HepG2 (cell line): ENCODE data around the gene ZKSCAN8. TPM values are rescaled to one million over a fixed set of nuclear protein-coding genes. Genes with fewer than 3 reads are reported as not detected.

ENCODE experiments used
- CBX5 ChIP-seq: sonication (generic); formaldehyde crosslinking; IDR thresholded peaks from 2 replicates; pipeline ENCODE4 v1.4.0; 2020; ENCODE audit warnings: missing genetic modification reagents, borderline replicate concordance
- CENPT ChIP-seq: sonication (generic); formaldehyde crosslinking; IDR thresholded peaks from 2 replicates; pipeline ENCODE4 v1.8.0; 2022; ENCODE audit warnings: low read depth, mild to moderate bottlenecking, moderate library complexity, missing genetic modification reagents
- EHMT2 ChIP-seq: fragments of 200-600 bp; sonication (generic); IDR thresholded peaks from 2 replicates; pipeline ENCODE4 v1.7.0; 2017; ENCODE audit warnings: antibody characterized with exemption, low read depth, low read length, borderline replicate concordance
- GPN1 ChIP-seq: sonication (generic); formaldehyde crosslinking; IDR thresholded peaks from 2 replicates; pipeline ENCODE4 v1.5.1; 2020; ENCODE audit warnings: missing genetic modification reagents, borderline replicate concordance
- JDP2 ChIP-seq: sonication (generic); formaldehyde crosslinking; IDR thresholded peaks from 2 replicates; pipeline ENCODE4 v1.8.1; 2022; ENCODE audit warnings: missing genetic modification reagents, borderline replicate concordance
- PCBP2 ChIP-seq: fragments of 200-400 bp; formaldehyde crosslinking; optimal IDR thresholded peaks from 2 replicates; pipeline ENCODE3; 2018; ENCODE audit warnings: low read length, low read depth; ENCODE audit not compliant: poor library complexity, severe bottlenecking
- RNF2 ChIP-seq: fragments of 450-650 bp; conservative IDR thresholded peaks from 2 replicates; pipeline ENCODE4 v1.6.1; 2016; ENCODE audit warnings: low read depth
- SIN3A ChIP-seq: IDR thresholded peaks from 2 replicates; pipeline ENCODE4 v1.6.1; 2011; ENCODE audit warnings: low read depth, mild to moderate bottlenecking, control low read depth, low read length, borderline replicate concordance
- SP4 ChIP-seq: sonication (generic); formaldehyde crosslinking; IDR thresholded peaks from 2 replicates; pipeline ENCODE4 v1.8.1; 2023; ENCODE audit warnings: mild to moderate bottlenecking, missing genetic modification reagents
- SPEN ChIP-seq: sonication (generic); formaldehyde crosslinking; IDR thresholded peaks from 2 replicates; pipeline ENCODE4 v1.5.1; 2020; ENCODE audit warnings: low read depth, mild to moderate bottlenecking, missing genetic modification reagents
- SRSF9 ChIP-seq: fragments of 200-400 bp; formaldehyde crosslinking; IDR thresholded peaks from 2 replicates; pipeline ENCODE4 v1.6.1; 2018; ENCODE audit warnings: borderline replicate concordance, mild to moderate bottlenecking, low read depth, low read length; ENCODE audit not compliant: insufficient read depth, poor library complexity, severe bottlenecking
- TARDBP ChIP-seq: sonication (generic); formaldehyde crosslinking; IDR thresholded peaks from 2 replicates; pipeline ENCODE4 v1.8.0; 2022; ENCODE audit warnings: mild to moderate bottlenecking, missing genetic modification reagents
- ZBTB8A ChIP-seq: sonication (generic); formaldehyde crosslinking; IDR thresholded peaks from 2 replicates; pipeline ENCODE4 v1.4.0; 2020; ENCODE audit warnings: mild to moderate bottlenecking, low read depth, missing genetic modification reagents, borderline replicate concordance
- ZNF337 ChIP-seq: sonication (generic); formaldehyde crosslinking; IDR thresholded peaks from 2 replicates; pipeline ENCODE4 v1.5.1; 2020; ENCODE audit warnings: missing genetic modification reagents, low read depth, mild to moderate bottlenecking, borderline replicate concordance
- ZNF737 ChIP-seq: sonication (generic); formaldehyde crosslinking; IDR thresholded peaks from 2 replicates; pipeline ENCODE4 v1.5.0; 2020; ENCODE audit warnings: missing genetic modification reagents, mild to moderate bottlenecking, borderline replicate concordance
- polyA plus RNA-seq, 8 experiments: library from polyadenylated mRNA; depleted of rRNA in 3 of 8; stranded (reverse) in 7 of 8; unstranded in 1 of 8; fragments of >200 nt; fragmentation: Illumina TruSeq in 4 of 8; extraction: Trizol in 4 of 8; gene quantifications; 2 replicates each; pipeline versions ENCODE4 v1.2.1 to v1.2.3, GENCODE V29; 2011 to 2016; ENCODE audit warnings: low read depth in 4 of 8, missing spikeins in 1 of 8, mixed read lengths in 1 of 8; ENCODE audit not compliant: insufficient read depth in 1 of 8
- total RNA-seq, 5 experiments: library from RNA; depleted of rRNA; stranded (reverse); fragments of >200 nt; fragmentation: Illumina TruSeq; extraction: Trizol; gene quantifications; 2 replicates each; pipeline ENCODE4 v1.2.3, GENCODE V29; 2016; ENCODE audit warnings: low read depth in 1 of 5
- TF ChIP-seq, protein P1 (sequence below): IDR thresholded peaks from 2 replicates; pipeline ENCODE4 v1.6.1; 2016; ENCODE audit warnings: low read depth, missing genetic modification reagents, missing compliant biosample characterization
- TF ChIP-seq, protein P2 (sequence below): sonication (generic); formaldehyde crosslinking; IDR thresholded peaks from 2 replicates; pipeline ENCODE4 v1.9.0; 2021; ENCODE audit warnings: missing genetic modification reagents, mild to moderate bottlenecking, borderline replicate concordance
- TF ChIP-seq, protein P3 (sequence below): sonication (generic); formaldehyde crosslinking; IDR thresholded peaks from 2 replicates; pipeline ENCODE4 v1.4.0; 2020; ENCODE audit warnings: missing genetic modification reagents
- TF ChIP-seq, protein P4 (sequence below): sonication (generic); formaldehyde crosslinking; IDR thresholded peaks from 2 replicates; pipeline ENCODE4 v1.8.1; 2023; ENCODE audit warnings: mild to moderate bottlenecking, missing genetic modification reagents

The ZKSCAN8 gene
- total and polyA plus RNA-seq, 2 of the 13 experiments (the other 11 are each of a cell fraction or from before 2014, with no cell fraction given) = 12.4 to 20.9 TPM

DNA sequence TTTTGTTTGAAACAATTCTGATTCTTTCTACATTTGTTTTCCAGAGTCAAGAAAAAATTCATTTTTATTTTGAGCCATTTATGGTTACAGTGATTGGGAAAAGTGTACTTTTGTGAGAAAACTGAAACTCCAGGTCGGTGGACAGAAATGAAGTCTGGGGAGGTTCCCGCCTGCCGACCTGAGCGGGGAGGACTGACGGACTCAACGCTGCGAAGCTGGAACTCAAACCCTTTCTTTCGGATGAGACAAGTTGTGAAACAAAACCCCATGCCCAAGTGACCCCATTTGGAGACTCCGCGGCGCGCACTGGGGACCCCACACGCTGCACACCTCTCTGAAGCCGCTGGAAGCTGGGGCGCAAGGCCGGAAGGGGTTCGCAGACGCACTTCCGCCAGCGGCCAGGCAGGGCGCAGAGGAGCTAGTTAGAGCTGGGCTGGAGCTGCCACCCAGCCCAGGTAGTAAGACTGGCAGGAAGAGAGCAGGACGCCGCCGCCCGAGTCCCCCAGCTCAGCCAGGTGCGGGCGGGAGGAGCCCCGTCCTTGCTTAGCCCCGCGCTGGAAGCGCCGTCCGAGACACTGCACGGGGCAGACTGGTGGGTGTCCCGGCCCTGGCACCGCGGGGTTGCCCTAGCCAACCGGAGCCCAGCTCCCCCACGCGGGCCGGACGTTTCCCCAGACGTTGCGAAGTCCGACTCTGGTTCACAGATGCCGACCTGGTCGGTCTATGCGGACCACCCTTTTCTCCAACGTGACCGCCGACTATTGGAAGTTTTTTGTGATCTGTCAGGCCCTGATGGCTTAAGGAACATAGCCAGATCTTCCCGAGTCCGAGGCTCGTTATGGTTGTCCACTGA lies 37.1 kb upstream of the ZKSCAN8 start (continued):
- TF ChIP-seq, protein P1, sequence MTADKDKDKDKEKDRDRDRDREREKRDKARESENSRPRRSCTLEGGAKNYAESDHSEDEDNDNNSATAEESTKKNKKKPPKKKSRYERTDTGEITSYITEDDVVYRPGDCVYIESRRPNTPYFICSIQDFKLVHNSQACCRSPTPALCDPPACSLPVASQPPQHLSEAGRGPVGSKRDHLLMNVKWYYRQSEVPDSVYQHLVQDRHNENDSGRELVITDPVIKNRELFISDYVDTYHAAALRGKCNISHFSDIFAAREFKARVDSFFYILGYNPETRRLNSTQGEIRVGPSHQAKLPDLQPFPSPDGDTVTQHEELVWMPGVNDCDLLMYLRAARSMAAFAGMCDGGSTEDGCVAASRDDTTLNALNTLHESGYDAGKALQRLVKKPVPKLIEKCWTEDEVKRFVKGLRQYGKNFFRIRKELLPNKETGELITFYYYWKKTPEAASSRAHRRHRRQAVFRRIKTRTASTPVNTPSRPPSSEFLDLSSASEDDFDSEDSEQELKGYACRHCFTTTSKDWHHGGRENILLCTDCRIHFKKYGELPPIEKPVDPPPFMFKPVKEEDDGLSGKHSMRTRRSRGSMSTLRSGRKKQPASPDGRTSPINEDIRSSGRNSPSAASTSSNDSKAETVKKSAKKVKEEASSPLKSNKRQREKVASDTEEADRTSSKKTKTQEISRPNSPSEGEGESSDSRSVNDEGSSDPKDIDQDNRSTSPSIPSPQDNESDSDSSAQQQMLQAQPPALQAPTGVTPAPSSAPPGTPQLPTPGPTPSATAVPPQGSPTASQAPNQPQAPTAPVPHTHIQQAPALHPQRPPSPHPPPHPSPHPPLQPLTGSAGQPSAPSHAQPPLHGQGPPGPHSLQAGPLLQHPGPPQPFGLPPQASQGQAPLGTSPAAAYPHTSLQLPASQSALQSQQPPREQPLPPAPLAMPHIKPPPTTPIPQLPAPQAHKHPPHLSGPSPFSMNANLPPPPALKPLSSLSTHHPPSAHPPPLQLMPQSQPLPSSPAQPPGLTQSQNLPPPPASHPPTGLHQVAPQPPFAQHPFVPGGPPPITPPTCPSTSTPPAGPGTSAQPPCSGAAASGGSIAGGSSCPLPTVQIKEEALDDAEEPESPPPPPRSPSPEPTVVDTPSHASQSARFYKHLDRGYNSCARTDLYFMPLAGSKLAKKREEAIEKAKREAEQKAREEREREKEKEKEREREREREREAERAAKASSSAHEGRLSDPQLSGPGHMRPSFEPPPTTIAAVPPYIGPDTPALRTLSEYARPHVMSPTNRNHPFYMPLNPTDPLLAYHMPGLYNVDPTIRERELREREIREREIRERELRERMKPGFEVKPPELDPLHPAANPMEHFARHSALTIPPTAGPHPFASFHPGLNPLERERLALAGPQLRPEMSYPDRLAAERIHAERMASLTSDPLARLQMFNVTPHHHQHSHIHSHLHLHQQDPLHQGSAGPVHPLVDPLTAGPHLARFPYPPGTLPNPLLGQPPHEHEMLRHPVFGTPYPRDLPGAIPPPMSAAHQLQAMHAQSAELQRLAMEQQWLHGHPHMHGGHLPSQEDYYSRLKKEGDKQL (CRISPR knock-in tag) = no peak
- TF ChIP-seq EHMT2 (peak; percentile 25; the same call in 1 of the 2 replicates), SPEN (CRISPR knock-in tag) (peak; percentile 91), GPN1 (CRISPR knock-in tag) (no peak), ZBTB8A (CRISPR knock-in tag) (0 out of 2 replicates have a peak, but pooled peaks have one; percentile 45), PCBP2 (no peak), TARDBP (CRISPR knock-in tag) (peak; percentile 77), SIN3A (peak; percentile 86; the same call in 1 of the 2 replicates), CBX5 (CRISPR knock-in tag) (peak; percentile 69; the same call in 1 of the 2 replicates), RNF2 (peak; percentile 71), JDP2 (CRISPR knock-in tag) (no peak), CENPT (CRISPR knock-in tag) (no peak), SP4 (CRISPR knock-in tag) (peak; percentile 76), SRSF9 (no peak), ZNF337 (CRISPR knock-in tag) (0 out of 2 replicates have a peak, but pooled peaks have one; percentile 68), ZNF737 (CRISPR knock-in tag) (no peak)
- TF ChIP-seq, protein P2, sequence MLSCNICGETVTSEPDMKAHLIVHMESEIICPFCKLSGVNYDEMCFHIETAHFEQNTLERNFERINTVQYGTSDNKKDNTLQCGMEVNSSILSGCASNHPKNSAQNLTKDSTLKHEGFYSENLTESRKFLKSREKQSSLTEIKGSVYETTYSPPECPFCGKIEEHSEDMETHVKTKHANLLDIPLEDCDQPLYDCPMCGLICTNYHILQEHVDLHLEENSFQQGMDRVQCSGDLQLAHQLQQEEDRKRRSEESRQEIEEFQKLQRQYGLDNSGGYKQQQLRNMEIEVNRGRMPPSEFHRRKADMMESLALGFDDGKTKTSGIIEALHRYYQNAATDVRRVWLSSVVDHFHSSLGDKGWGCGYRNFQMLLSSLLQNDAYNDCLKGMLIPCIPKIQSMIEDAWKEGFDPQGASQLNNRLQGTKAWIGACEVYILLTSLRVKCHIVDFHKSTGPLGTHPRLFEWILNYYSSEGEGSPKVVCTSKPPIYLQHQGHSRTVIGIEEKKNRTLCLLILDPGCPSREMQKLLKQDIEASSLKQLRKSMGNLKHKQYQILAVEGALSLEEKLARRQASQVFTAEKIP (CRISPR knock-in tag) = no peak
- TF ChIP-seq, protein P3, sequence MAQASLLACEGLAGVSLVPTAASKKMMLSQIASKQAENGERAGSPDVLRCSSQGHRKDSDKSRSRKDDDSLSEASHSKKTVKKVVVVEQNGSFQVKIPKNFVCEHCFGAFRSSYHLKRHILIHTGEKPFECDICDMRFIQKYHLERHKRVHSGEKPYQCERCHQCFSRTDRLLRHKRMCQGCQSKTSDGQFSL (CRISPR knock-in tag) = peak; percentile 87
- TF ChIP-seq, protein P4, sequence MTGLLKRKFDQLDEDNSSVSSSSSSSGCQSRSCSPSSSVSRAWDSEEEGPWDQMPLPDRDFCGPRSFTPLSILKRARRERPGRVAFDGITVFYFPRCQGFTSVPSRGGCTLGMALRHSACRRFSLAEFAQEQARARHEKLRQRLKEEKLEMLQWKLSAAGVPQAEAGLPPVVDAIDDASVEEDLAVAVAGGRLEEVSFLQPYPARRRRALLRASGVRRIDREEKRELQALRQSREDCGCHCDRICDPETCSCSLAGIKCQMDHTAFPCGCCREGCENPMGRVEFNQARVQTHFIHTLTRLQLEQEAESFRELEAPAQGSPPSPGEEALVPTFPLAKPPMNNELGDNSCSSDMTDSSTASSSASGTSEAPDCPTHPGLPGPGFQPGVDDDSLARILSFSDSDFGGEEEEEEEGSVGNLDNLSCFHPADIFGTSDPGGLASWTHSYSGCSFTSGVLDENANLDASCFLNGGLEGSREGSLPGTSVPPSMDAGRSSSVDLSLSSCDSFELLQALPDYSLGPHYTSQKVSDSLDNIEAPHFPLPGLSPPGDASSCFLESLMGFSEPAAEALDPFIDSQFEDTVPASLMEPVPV (CRISPR knock-in tag) = peak; percentile 83
